A549 (cell line): ENCODE results near the gene ACADVL. TPM values are rescaled to one million over a fixed set of nuclear protein-coding genes. Genes with fewer than 3 reads are reported as not detected.

Source experiments
- ATAC-seq, 2 experiments: fragments of 200-7000 bp in 1 of 2; fragments of >200 bp in 1 of 2; cut with Nextera tagmentation in 1 of 2; cut with Tn5 transposase in 1 of 2; 3 replicates each; pipeline versions ENCODE4 v1.8.0 to v1.9.1; 2018 to 2020; ENCODE audit warnings: mild to moderate bottlenecking in 1 of 2, moderate library complexity in 1 of 2
- CTCF ChIA-PET: fragments of 300-600 bp; sonication (Branson Sonifier 250); formaldehyde crosslinking; extraction: SDS; loops from one replicate; lab custom pipeline; 2021; ENCODE audit warnings: antibody characterized with exemption, inconsistent platforms; lab: Yijun Ruan, JAX
- POLR2A ChIA-PET: fragments of 350-600 bp; formaldehyde crosslinking; extraction: SDS; loops from one replicate; lab custom pipeline; 2021; ENCODE audit warnings: antibody characterized with exemption, inconsistent platforms; lab: Yijun Ruan, JAX
- DNase-seq, 2 experiments: peaks; one replicate each; pipeline versions ENCODE4 v3.0.0 to v3.0.0-alpha.2; 2011 to 2016; ENCODE audit warnings: low read depth in 1 of 2, low spot score in 1 of 2
- FAIRE-seq: peaks from 2 replicates; lab custom pipeline; 2011; peaks lifted over from hg19 to GRCh38; lab: Jason Lieb, UNC
- H3K27ac ChIP-seq, 2 experiments: fragments of >200 bp; sonication (Bioruptor Twin); formaldehyde crosslinking; 3 replicates each; pipeline ENCODE4 v1.5.1; 2016 to 2017
- H3K4me1 ChIP-seq: fragments of >200 bp; sonication (Bioruptor Twin); formaldehyde crosslinking; 3 replicates; pipeline ENCODE4 v1.6.1; 2016
- H3K4me2 ChIP-seq: fragments of >200 bp; sonication (Bioruptor Twin); formaldehyde crosslinking; 3 replicates; pipeline ENCODE4 v1.6.1; 2016
- H3K4me3 ChIP-seq: fragments of >200 bp; sonication (Bioruptor Twin); formaldehyde crosslinking; 3 replicates; pipeline ENCODE4 v1.5.1; 2016
- H3K9me3 ChIP-seq: fragments of >200 bp; sonication (Bioruptor Twin); formaldehyde crosslinking; 3 replicates; pipeline ENCODE4 v1.6.1; 2016
- CBX2 ChIP-seq: fragments of 200-600 bp; sonication (generic); IDR thresholded peaks from 2 replicates; pipeline ENCODE4 v1.6.1; 2016; ENCODE audit warnings: low read depth, mild to moderate bottlenecking, borderline replicate concordance
- CTCF ChIP-seq: fragments of >200 bp; sonication (Bioruptor Twin); formaldehyde crosslinking; IDR thresholded peaks from 3 replicates; pipeline ENCODE4 v1.5.1; 2016
- ESRRA ChIP-seq: fragments of 150-350 bp; IDR thresholded peaks from 2 replicates; pipeline ENCODE4 v1.6.1; 2014; ENCODE audit warnings: mild to moderate bottlenecking, low read length, borderline replicate concordance
- FOSL2 ChIP-seq, 2 experiments: fragments of 450-650 bp in 1 of 2; fragments of >200 bp in 1 of 2; sonication (Bioruptor Twin) in 1 of 2; formaldehyde crosslinking; IDR thresholded peaks; 2 replicates each; pipeline versions ENCODE4 v1.5.0 to v1.6.1; 2016 to 2020; ENCODE audit warnings: mild to moderate bottlenecking in 1 of 2, moderate library complexity in 1 of 2
- GATA3 ChIP-seq: IDR thresholded peaks from 2 replicates; pipeline ENCODE4 v1.6.1; 2012; ENCODE audit warnings: borderline replicate concordance
- JUNB ChIP-seq: fragments of >200 bp; sonication (Bioruptor Twin); formaldehyde crosslinking; IDR thresholded peaks from 2 replicates; pipeline ENCODE4 v1.6.1; 2016
- MAFK ChIP-seq: fragments of 450-650 bp; IDR thresholded peaks from 2 replicates; pipeline ENCODE4 v1.6.1; 2014; ENCODE audit not compliant: partially characterized antibody
- MAX ChIP-seq: IDR thresholded peaks from 2 replicates; pipeline ENCODE4 v1.6.1; 2012
- MAZ ChIP-seq: fragments of 150-350 bp; IDR thresholded peaks from 2 replicates; pipeline ENCODE4 v1.6.1; 2014; ENCODE audit warnings: antibody characterized with exemption, low read depth, low read length, borderline replicate concordance
- NFE2L2 ChIP-seq: fragments of 150-350 bp; conservative IDR thresholded peaks from 2 replicates; pipeline ENCODE4 v1.6.1; 2014; ENCODE audit warnings: low read length
- POLR2AphosphoS2 ChIP-seq: conservative IDR thresholded peaks from 2 replicates; pipeline ENCODE4 v1.6.1; 2012; ENCODE audit warnings: low read length, improper control_type of control experiment, inconsistent platforms
- RAD21 ChIP-seq, 2 experiments: fragments of >200 bp in 1 of 2; sonication (Bioruptor Twin) in 1 of 2; formaldehyde crosslinking in 1 of 2; IDR thresholded peaks in 1 of 2; conservative IDR thresholded peaks in 1 of 2; 2 replicates in 1 of 2; 3 replicates in 1 of 2; pipeline ENCODE4 v1.6.1; 2012 to 2018; ENCODE audit warnings: inconsistent platforms in 1 of 2
- RARB ChIP-seq: fragments of 250-450 bp; sonication (Bioruptor Pico); IDR thresholded peaks from 2 replicates; pipeline ENCODE4 v1.8.0; 2021; ENCODE audit warnings: mild to moderate bottlenecking, moderate library complexity
- REST ChIP-seq: fragments of 200-600 bp; sonication (generic); IDR thresholded peaks from 2 replicates; pipeline ENCODE4 v1.6.1; 2016; ENCODE audit warnings: antibody characterized with exemption, mild to moderate bottlenecking, moderate library complexity
- TFCP2L1 ChIP-seq: fragments of 250-450 bp; sonication (Bioruptor Pico); IDR thresholded peaks from 2 replicates; pipeline ENCODE4 v1.5.0; 2021; ENCODE audit warnings: mild to moderate bottlenecking
- TP53 ChIP-seq: fragments of 250-450 bp; sonication (Bioruptor Pico); IDR thresholded peaks from 2 replicates; pipeline ENCODE4 v1.5.0; 2021; ENCODE audit warnings: mild to moderate bottlenecking, moderate library complexity
- ZC3H11A ChIP-seq: fragments of 450-650 bp; IDR thresholded peaks from 2 replicates; pipeline ENCODE4 v1.6.1; 2014; ENCODE audit warnings: antibody characterized with exemption, mild to moderate bottlenecking
- ZSCAN20 ChIP-seq: fragments of 250-450 bp; sonication (Bioruptor Pico); IDR thresholded peaks from 2 replicates; pipeline ENCODE4 v1.8.0; 2022; ENCODE audit warnings: mild to moderate bottlenecking, moderate library complexity
- WGBS: methylation state at CpG from one replicate; pipeline ENCODE4 v1.1.6; 2017; ENCODE audit errors: missing lambda C conversion rate; 5-methylcytosine and 5-hydroxymethylcytosine counted together
- polyA plus RNA-seq, 4 experiments: library from polyadenylated mRNA; depleted of rRNA in 3 of 4; stranded (reverse); fragments of >200 nt; fragmentation: RNase III in 1 of 4; extraction: RNeasy Plus Mini Kit Qiagen cat#74134 plus additional on column Dnase treatment in 1 of 4; gene quantifications; 2 replicates in 3 of 4; 3 replicates in 1 of 4; pipeline ENCODE4 v1.2.3, GENCODE V29; 2011 to 2017
- TF ChIP-seq, protein P1 (sequence below): IDR thresholded peaks from 2 replicates; pipeline ENCODE4 v1.6.1; 2012
- TF ChIP-seq, protein P2 (sequence below): fragments of 250-450 bp; sonication (Bioruptor Pico); IDR thresholded peaks from 2 replicates; pipeline ENCODE4 v1.5.0; 2021; ENCODE audit warnings: mild to moderate bottlenecking, moderate library complexity, borderline replicate concordance
- TF ChIP-seq, protein P3 (sequence below): fragments of 250-450 bp; sonication (Bioruptor Pico); IDR thresholded peaks from 2 replicates; pipeline ENCODE4 v1.5.0; 2020; ENCODE audit warnings: low read depth, mild to moderate bottlenecking, moderate library complexity
- TF ChIP-seq, protein P4 (sequence below): fragments of >200 bp; sonication (Bioruptor Twin); formaldehyde crosslinking; IDR thresholded peaks from 2 replicates; pipeline ENCODE4 v1.6.1; 2016
- TF ChIP-seq, protein P5 (sequence below): fragments of 150-350 bp; IDR thresholded peaks from 2 replicates; pipeline ENCODE4 v1.6.1; 2014; ENCODE audit warnings: low read depth, mild to moderate bottlenecking, low read length

ACADVL gene
- polyA plus RNA-seq, 2 of the 4 experiments (the other 2 are of a cell fraction): 238 to 425 TPM

- TF ChIP-seq, protein P1, sequence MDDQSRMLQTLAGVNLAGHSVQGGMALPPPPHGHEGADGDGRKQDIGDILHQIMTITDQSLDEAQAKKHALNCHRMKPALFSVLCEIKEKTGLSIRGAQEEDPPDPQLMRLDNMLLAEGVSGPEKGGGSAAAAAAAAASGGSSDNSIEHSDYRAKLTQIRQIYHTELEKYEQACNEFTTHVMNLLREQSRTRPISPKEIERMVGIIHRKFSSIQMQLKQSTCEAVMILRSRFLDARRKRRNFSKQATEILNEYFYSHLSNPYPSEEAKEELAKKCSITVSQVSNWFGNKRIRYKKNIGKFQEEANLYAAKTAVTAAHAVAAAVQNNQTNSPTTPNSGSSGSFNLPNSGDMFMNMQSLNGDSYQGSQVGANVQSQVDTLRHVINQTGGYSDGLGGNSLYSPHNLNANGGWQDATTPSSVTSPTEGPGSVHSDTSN: no peak
- TF ChIP-seq JUNB (no peak), TFCP2L1 (CRISPR knock-in tag) (no peak), ZC3H11A (no peak), MAFK (no peak), CBX2 (no peak), MAX (no peak), REST (no peak), GATA3 (no peak), FOSL2 (IDR thresholded peaks at IDR 0.05) (no peak), FOSL2 (CRISPR knock-in tag; IDR thresholded peaks at IDR 0.05) (no peak), ZSCAN20 (CRISPR knock-in tag) (no peak), NFE2L2 (no peak), MAZ (no peak), POLR2AphosphoS2 (no peak), TP53 (no peak)
- ChIA-PET POLR2A (no interaction called here), CTCF (interaction anchor here (0.8 to 4.6 kb wide), 8 partner anchors 10 to 204 kb away, joined by 3 to 29 read pairs (median 4); partner anchors contain the start of gene SLC2A4)
- Histone ChIP-seq H3K4me3 (peak overlapping the region; percentile 99), H3K9me3 (no peaks in the 10 kb centered on the region), H3K4me2 (peak overlapping the region; percentile 93), H3K27ac (peak overlapping the region; percentile 96 to 99; a peak in 5 of 6 replicates), H3K4me1 (peaks cover 28% of the 10 kb centered on the region)
- WGBS: 92% methylated on average over 7 of the region's 7 CpGs
- no peak for DNase-seq
- FAIRE-seq: no peak
- ATAC-seq: no peak
These were observed 30.1 kb downstream of the ACADVL start for GRCh38 chr17:7249830-7250229.

DNA sequence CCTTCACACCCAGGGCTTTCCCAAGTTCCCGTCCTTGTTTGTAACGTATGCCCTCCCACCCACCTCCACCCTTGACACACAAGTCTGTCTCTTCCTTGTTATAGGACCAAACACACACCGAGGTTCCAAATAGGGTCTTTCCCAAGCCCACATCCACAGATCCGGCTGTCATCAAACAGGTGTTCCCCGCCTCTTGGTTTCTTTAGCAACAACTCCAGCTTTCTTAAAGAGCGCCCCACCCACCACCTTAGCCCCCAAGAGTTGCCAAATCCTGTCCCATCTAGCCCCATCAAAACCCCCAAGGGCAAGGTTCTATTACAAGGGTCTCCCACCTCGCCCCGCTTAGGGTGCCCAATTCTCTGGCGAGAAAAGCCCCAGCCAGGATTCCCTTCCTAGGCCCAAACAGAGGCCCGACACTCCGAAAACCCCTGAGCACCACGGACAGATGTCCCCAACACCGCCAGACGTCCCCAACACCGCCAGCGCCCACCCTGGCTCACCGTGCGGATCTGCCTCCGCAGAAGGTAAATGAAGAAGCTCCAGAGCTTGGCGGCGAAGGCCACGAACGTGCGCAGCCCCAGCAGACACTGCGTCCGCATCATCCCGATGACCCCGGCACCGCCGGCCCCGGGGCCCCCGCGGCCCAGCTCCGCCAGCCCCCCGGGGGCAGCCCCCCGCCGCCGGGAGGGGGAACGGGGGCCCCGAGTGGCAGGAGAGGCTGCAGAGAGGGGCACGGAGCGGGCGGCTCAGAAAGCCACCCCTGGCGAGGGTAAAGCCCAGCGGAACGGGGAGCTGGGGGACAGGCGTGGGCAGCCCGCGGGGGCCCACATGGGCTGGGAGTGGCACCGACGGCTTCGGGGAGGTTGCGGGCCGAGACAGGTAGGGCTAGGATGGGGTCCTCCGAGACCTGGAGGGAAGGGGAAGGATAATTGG, 31.2 kb downstream of the ACADVL start:
- DNase-seq (no peak), ATAC-seq (peak; percentile 26 to 28), FAIRE-seq (no peak)
- H3K4me3 ChIP-seq: peak overlapping the region; percentile 99
- POLR2A ChIA-PET: interaction anchor here (0.6 to 2.0 kb wide), 4 partner anchors 8 to 30 kb away, joined by 3 to 15 read pairs (median 5); partner anchors contain the start of genes GABARAP, PHF23 and SLC2A4
- CTCF ChIA-PET: interaction anchor here (0.7 to 4.6 kb wide), 8 partner anchors 10 to 205 kb away, joined by 3 to 29 read pairs (median 6); partner anchors contain the start of gene GABARAP
- H3K4me2 ChIP-seq: peak overlapping the region; percentile 93
- no peaks in the 10 kb centered on the region for H3K9me3 ChIP-seq
- peaks cover 28% of the 10 kb centered on the region for H3K4me1 ChIP-seq
- peak overlapping the region; percentile 96 to 99 for H3K27ac ChIP-seq
- 4% methylated on average over 29 of the region's 55 CpGs for WGBS
- TF ChIP-seq, protein P2, sequence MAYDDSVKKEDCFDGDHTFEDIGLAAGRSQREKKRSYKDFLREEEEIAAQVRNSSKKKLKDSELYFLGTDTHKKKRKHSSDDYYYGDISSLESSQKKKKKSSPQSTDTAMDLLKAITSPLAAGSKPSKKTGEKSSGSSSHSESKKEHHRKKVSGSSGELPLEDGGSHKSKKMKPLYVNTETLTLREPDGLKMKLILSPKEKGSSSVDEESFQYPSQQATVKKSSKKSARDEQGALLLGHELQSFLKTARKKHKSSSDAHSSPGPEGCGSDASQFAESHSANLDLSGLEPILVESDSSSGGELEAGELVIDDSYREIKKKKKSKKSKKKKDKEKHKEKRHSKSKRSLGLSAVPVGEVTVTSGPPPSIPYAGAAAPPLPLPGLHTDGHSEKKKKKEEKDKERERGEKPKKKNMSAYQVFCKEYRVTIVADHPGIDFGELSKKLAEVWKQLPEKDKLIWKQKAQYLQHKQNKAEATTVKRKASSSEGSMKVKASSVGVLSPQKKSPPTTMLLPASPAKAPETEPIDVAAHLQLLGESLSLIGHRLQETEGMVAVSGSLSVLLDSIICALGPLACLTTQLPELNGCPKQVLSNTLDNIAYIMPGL (CRISPR knock-in tag): no peak
- TF ChIP-seq, protein P3, sequence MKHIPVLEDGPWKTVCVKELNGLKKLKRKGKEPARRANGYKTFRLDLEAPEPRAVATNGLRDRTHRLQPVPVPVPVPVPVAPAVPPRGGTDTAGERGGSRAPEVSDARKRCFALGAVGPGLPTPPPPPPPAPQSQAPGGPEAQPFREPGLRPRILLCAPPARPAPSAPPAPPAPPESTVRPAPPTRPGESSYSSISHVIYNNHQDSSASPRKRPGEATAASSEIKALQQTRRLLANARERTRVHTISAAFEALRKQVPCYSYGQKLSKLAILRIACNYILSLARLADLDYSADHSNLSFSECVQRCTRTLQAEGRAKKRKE: no peak
- TF ChIP-seq, protein P4, sequence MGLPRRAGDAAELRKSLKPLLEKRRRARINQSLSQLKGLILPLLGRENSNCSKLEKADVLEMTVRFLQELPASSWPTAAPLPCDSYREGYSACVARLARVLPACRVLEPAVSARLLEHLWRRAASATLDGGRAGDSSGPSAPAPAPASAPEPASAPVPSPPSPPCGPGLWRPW: no peak
- TF ChIP-seq, protein P5, sequence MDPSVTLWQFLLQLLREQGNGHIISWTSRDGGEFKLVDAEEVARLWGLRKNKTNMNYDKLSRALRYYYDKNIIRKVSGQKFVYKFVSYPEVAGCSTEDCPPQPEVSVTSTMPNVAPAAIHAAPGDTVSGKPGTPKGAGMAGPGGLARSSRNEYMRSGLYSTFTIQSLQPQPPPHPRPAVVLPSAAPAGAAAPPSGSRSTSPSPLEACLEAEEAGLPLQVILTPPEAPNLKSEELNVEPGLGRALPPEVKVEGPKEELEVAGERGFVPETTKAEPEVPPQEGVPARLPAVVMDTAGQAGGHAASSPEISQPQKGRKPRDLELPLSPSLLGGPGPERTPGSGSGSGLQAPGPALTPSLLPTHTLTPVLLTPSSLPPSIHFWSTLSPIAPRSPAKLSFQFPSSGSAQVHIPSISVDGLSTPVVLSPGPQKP: no peak
- TF ChIP-seq RAD21 (conservative IDR thresholded peaks at IDR 0.05 in 1 of 2, IDR thresholded peaks at IDR 0.05 in 1 of 2) (no peak), POLR2AphosphoS2 (no peak), CTCF (no peak), ESRRA (no peak), RARB (CRISPR knock-in tag) (no peak)
